Retinal pigment epithelial cell (primary cell): Measurements from ENCODE around the gene ZFYVE1.
A peak's percentile ranks its signal among the peaks of the same experiment; 100 is the strongest.
"Not testable (repeated sequence)": the region's sequence is repeated elsewhere in the genome, so short reads cannot be mapped to it uniquely, and the experiment has no call there.

Experiments used
- DNase-seq: peaks from one replicate; pipeline ENCODE4 v3.0.0-alpha.2; 2010; ENCODE audit warnings: low read depth
- H3K4me3 ChIP-seq: 2 replicates; pipeline ENCODE4 v1.5.1; 2011; ENCODE audit warnings: mild to moderate bottlenecking, low read length, control low read depth, moderate library complexity
- CTCF ChIP-seq: conservative IDR thresholded peaks from 2 replicates; pipeline ENCODE4 v1.5.1; 2011; ENCODE audit warnings: low read depth, low read length, control low read depth, inconsistent platforms

ZFYVE1 gene

GRCh38 chr14:72957213-72957612 lies 69.7 kb downstream of the ZFYVE1 start:
- no peak for DNase-seq
- H3K4me3 ChIP-seq: no peak overlapping the region
- TF ChIP-seq CTCF: no peak

GRCh38 chr14:72956741-72957140 lies 70.2 kb downstream of the ZFYVE1 start:
- not testable (repeated sequence) for H3K4me3 ChIP-seq, DNase-seq

- no peak overlapping the region for H3K4me3 ChIP-seq
- TF ChIP-seq CTCF: no peak
- DNase-seq: peak; percentile 17
Observed at GRCh38 chr14:72952171-72952570, 74.7 kb downstream of the ZFYVE1 start.

GRCh38 chr14:72948481-72949138 lies 78.3 kb downstream of the ZFYVE1 start:
- DNase-seq: no peak
- peak; percentile 95 for TF ChIP-seq CTCF

GRCh38 chr14:72947366-72948160 lies 79.3 kb downstream of the ZFYVE1 start:
- TF ChIP-seq CTCF: no peak
- no peak overlapping the region for H3K4me3 ChIP-seq
- no peak for DNase-seq

More at GRCh38 chr14:72948481-72949138, 78.3 kb downstream of the ZFYVE1 start:
- H3K4me3 ChIP-seq: no peak overlapping the region

GRCh38 chr14:72946491-72946890 lies 80.4 kb downstream of the ZFYVE1 start:
- no peak for TF ChIP-seq CTCF
- H3K4me3 ChIP-seq: no peak overlapping the region
- no peak for DNase-seq

GRCh38 chr14:72945356-72946027 lies 81.4 kb downstream of the ZFYVE1 start:
- DNase-seq: no peak
- no peak for TF ChIP-seq CTCF
- H3K4me3 ChIP-seq: no peak overlapping the region
